NCI-H146 treated with DMSO at 0.1 percent for 48 hours (cell line): ENCODE measurements around the gene LAMB1.

ENCODE experiments used
- DNase-seq: peaks from one replicate; lab custom pipeline; 2025; ENCODE audit not compliant: unreplicated experiment; lab: John Stamatoyannopoulos, UW

The LAMB1 gene

DNA sequence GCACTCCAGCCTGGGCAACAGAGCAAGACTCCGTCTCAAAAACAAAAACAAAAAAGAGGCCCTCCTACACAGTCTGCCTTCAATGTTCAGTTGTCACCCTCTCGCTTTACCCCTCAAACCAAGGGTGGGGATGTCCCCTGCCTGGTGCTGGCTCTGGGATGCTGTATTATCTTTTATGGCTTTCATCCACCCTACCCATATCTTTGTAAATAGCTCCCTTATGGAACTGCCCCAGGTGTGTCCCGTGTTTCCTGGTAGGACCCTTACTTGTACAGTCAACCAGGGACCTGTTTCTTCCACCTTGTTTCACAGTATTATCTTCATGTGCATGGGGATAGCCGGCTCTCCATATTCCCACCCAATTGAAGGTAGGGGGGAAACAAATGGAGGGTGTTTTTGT lies 15.7 kb upstream of the LAMB1 start:
- DNase-seq: no peak

DNA sequence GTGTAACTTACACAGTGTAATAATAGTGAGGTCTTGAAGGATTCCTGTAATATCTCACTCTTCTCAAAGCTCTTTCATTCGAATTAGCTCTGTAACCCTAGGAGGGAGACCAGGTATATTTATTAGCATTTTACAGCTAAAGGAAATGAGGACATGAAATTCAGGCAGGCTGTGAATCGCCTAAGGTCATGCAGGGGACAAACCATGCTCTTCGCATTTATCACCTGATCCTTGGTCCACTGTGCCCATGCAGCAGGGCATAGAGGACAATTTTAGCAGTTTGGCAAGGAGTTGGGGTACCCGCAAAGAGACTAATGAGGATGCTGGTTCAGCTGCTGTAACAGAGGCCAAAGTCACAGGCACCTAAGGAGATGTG lies 14.8 kb upstream of the LAMB1 start:
- DNase-seq: no peak

DNA sequence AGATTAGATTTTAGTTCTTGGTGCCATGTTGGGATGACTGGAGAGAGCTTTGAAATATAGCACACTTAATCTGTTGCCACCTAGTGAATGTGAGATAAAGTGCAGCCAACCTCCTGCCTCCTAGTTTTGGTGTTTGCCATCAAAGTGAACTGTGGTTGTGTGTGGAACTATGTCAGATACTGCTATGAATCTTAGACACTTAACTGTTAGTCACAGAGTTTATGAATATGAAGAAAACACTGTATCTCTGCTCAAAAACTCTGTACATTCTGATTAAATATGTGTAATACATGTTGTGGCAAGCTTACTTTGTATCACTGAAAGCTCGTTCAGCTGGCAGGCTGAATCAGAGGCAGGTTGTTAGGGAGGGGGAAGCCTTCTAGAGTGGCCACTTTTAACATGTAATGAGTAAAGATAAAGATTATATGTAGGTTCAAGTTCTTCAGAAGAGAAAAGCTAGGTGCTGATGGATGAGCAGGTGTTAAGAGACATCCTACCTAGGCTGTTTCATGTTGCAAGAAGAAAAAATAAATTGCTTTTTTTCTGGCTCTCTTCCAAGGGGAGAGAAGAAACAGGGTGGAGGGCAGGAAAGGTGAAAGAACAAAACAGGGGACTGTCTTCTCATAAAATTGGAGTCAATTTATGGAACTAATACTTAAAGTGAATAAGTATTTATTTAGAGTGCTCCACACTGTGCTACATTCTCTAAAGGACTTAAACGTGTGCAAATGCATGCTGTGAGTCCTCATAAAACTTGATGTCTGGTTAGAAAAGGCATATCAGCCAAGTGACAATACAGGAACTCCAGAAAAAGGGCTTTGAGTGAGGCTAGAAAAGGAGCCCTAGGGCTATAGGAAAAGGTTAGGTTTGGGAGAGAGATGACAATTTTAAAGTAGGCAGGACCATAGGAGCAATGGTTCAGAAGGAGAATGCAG lies 14.1 kb upstream of the LAMB1 start:
- DNase-seq: peak; percentile 83

DNA sequence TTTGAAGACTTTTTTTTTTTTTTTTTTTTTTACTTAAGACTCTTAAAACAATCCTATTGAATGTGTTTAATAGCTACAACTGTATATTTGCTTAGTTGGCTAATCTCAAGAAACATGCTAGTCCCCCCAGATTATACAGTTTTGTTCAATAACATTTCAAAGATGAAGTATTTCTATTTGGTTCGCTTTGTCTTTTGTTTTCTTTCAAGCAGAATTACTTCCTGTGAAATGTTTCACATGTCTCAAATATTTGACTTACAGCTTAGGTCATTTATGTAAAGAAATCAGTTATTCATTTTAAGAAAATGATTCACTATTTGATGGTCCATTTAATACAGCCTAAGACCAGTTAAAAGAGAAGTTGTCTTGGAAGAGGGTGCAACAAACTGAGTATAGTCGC lies 12.8 kb upstream of the LAMB1 start:
- DNase-seq: no peak

DNA sequence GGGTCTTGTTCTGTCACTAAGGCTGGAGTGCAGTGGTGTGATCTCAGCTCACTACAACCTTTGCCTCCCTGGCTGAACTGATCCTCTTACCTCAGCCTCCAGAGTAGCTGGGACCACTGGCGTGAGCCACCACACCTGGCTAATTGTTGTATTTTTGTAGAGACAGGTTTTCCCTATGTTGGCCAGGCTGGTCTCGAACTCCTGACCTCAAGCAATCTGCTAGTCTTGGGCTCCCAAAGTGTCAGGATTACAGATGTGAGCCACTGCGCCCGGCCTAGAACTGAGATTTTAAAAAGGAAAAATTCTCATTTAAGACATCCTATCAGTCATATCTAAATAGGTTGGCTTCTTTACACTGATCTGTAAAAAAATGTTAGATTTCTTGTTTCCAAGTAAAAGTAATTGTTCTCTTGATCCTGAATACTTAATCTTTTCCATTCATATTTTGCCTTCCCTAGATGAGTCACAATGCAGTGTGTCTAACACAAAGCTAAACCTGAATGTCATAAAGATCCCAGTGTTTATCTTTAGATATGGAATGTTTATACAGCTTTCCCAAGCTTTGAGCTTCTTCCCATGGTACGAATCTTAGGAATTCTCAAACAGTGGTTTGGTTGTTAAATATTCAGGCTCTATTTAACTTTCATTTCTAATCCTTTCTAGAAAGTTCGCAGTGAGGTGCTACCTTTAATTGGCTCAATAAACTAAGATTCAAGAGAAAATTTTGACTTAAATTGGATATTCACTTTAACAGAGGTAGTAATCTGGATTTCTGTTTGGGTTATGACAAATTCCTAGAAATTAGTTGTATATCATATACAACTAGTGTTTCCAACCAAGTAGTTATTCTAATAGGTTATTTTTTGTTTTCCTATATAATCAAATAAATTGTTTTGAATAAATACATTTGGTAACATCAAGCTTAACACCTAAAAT lies 12.1 kb upstream of the LAMB1 start:
- DNase-seq: peak; percentile 49

DNA sequence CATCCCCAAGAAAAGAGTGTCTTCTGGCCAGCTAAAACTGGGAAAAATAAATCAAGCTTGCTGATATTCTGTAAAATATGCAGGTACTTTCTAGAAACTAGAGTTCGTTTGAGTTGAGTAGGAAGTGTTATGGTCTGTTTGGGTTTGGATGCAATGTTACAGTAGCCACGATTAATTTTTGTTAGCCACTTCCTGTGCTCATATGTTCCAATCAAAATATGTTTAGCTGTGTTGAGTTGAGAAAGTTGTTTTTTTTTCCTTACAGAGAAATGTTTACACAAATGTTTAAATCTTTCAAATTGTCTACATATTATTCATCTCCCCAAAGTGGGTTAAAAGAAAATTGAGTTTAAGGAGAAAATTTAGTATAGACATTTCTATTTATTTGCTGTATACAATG lies 11.3 kb upstream of the LAMB1 start:
- DNase-seq: no peak

DNA sequence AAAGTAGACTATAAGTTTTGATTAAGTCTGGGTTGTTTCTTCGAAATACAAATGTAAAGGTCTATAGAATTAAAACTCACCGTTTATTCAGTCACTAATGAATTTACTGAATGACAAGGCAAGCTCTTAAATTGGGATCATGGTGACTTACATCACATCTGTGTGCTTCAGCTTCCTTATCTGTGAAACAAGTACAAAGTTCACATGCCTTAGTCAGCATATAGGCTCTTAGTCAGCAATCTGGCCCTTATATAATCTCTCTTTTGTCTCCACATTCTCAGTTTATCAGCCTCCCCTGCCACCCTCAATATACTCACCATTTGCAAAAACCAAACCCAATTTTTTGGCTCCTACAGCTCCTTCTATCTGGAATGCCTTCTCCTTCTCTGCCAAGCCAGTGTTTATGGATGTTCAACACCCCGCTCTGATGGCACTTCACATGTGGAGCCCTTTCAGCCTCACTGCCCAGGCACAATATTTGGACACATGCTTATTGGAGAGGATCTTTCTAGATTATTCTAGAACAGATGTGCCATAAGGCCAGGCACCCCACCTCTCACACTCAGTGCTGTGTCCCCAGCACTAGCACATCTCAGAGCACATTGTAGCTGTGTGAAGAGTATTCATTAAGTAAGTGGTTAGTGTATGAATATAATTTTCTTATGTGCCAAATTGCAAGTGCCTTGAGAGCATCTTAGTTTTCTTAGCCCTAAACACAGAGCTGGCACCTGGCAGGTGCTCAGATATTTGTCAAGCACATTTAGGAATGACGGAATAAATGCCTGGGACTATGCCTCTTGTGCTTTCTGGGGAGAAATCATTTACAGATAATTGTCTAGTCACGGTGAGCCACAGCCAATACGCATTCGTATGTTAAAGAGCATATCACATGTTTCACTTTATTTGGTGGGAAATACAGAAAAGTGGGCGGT lies 9.8 kb upstream of the LAMB1 start:
- no peak for DNase-seq

DNA sequence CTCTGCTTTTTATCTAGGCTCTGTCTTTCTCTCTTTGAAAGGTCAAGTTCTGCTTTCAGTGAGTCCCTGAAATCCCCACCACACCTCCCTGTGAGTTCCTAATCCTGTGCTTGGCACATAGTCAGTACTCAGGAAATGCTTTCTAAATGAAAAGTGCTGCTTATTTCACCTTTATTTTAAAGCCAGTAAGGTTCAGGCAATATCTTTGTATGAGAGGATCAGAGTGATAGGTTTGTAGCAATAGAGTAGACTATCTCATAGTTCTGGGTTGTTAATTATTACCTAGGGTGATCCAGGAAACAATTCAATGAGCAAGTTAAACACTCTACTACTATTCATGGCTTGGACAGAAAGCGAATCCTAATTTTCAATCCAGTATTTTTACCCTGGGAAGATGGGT lies 7.4 kb upstream of the LAMB1 start:
- no peak for DNase-seq

DNA sequence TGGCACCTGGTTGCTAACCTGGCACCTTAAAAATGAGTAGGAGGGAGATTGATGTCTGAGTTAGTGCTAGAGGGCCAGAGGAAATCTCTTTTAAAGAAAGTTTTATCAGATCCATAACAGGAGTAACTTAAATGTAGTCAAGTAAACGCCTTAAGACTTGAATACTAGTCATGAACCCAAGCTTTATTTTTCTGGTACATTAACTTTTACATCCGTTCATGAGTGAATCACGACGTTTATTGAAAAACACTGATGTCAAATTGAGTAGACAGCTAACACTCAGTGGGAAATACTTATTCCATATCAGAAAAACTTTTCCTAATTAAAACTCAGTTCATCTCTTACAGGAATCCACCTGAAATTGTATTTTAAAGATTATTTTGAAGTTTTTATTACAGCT lies 6.9 kb upstream of the LAMB1 start:
- no peak for DNase-seq

DNA sequence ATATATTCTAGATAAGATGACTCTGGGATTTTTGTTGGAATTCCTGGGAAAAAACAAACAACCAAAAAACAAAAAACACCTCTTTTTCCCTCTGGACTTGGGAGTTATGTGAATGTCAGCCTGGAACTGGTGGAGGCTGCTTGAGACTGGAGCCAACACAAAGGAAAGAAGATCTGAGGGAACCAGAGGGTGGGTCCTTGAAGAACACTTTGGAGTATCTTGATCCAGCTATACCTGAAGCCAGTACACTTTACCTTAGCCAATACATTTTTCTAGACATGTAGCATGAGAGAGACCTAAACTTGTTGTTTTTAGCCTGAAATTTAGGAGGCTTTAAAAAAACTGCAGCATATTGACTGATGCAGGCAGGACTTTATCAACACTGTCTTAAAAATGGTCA lies 5.9 kb upstream of the LAMB1 start:
- no peak for DNase-seq

DNA sequence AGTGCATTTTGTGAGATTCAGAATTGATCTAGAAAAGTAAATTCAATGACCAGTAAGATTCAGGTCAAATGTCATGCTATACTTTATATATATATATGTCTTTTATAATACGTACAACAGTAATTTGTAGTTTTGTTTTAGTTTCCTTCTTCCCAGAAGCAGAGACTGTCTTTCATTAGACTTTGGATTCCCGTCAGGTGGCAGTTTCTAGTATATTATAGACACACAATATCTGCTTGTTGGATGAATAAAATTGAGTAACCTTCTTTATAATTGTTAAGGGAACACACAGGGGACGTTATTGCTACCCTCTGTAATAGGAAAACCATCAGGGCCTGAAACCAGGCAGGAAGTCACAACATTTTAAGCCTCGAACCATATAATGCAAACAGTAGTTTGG lies 5.3 kb upstream of the LAMB1 start:
- no peak for DNase-seq

DNA sequence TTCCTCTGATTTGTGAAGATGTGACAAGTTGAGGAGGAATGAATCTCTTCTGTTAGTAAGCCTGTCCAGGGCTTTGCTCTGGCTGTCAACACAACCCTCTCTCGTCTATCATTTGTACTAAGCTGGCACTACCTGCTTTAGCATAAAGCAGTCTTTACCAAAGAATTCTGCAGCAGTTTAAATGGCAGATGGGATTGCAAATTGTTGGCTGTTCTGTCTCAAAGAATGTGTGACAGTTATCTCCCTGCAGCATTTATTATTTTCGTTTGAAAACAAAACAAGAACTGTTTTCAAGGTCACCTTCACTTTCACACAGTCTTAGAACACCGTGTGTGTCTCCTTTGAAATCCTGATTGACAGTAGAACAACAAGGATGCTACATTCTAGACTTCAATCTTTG lies 4.8 kb upstream of the LAMB1 start:
- DNase-seq: no peak

DNA sequence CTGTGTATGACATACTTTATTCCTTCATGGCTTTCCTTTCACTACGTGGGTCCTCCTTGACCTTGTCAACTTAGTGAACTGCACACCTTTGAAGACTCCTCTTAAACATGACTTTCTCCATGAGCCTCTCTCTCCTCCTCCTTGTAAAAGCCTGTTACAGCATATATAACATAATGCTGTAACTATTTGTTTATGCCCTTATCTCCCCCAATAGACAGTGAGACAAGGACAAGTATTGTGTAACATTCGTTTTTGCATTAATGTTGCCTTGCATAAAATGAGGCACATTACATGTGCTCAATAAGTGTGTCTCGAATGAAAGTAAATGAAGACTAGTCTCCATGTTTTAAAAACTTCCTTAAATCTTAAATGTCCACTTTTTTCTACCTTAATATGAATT lies 4.3 kb upstream of the LAMB1 start:
- no peak for DNase-seq

DNA sequence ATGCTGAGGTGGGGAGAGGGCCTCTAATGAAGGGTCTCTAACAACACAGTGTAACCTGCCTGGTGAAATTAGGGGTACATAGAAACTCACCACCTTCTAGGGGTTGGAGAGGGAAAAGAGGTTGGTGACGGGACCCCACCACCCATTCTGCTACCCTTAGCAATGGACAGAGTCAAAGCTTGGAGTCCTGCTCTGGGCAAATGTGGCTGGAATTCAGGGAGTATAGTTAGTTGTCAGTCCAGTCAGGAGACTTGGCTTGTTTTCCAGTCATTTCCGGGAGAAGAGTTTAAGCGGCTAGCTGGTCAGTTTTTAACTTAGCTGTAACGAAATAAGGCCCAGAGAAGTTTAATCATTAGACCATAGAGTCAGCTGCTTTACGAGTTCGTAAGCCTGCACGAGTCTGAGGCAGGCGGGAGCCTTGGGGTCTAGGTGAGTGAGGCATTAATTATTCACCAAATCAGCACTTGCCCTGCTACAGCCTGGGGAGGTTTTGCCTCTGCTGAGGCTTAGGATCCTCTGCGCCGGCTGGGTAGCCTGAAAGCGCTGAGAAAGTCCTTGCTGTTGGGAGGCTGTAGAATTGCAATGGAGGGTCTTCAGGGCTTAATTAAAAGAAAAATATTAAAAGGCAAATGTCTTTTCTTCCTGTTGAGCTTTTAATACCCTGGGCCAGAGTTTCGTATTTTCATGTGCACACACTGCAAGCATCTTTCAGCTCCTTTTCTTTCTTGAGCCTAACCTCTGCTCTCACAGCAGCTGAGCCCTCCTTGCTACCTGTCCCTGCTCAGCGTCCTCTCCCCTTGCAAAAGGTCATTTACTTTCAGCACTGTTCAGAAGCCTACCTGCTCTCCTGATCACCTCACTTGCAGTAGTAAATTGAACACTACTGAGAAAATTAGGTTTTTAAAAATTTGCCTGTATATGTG lies 1.5 kb upstream of the LAMB1 start:
- no peak for DNase-seq

DNA sequence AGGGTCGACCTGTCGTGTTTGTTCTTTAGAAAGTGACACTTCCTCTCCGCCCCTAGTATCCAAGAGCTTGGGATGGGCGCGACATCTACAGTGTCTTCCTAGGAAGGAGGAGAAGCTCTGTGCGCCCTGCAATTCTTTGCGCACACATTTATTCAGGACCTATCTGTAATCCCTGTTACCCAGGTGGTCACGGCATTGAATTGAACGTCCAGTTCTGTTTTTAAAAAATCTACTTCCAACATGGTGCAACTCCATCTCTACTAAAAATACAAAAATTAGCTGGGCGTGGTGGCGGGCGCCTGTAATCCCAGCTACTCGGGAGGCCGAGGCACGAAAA lies 606 bp upstream of the LAMB1 start:
- DNase-seq: no peak

DNA sequence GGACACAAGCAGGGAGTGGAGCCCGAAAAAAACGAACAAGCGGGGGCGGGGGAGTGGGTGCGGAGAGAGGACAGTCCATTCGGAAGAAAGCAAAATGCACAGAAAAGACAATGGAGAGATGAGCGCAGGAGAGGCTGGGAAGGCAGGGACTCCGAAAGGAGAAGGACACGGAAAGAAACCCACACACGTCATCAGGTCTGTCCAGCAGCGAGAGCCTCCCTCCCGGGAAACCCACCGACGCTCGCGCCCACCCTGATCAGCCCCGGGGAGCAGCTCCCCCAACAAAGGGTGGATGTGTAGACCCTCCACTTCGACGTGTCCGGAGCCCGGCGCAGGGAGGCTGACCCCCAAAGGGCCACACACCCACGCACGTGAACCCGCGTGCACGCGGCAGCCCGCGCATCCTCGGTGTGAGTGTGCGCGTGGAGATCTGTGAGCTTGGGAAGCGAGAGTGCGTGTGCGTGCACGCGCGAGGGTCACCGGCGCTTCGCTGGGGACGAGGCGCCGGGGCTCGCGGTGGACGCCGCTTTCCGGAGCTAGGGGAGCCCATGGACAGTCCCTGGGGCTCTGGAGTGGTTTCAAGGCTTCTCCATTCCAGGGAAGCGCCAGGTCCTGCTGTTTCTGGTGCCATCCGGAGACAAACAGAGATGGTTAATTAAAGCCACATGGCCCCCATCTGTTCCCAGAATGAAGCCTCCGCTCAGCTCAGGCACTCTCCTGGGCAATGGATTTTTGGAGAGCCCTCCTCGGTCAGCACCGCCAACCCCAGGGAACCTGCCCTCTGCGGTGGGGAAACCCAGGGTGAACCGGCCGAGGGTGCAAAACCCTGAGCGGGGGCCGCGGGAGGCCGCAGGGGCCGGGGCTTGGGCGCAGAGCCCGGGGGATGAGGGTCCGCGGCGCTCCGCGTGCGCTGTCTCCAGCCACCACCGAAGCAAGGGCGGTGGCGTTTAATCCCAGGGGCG lies 916 bp downstream of the LAMB1 start:
- DNase-seq: no peak

DNA sequence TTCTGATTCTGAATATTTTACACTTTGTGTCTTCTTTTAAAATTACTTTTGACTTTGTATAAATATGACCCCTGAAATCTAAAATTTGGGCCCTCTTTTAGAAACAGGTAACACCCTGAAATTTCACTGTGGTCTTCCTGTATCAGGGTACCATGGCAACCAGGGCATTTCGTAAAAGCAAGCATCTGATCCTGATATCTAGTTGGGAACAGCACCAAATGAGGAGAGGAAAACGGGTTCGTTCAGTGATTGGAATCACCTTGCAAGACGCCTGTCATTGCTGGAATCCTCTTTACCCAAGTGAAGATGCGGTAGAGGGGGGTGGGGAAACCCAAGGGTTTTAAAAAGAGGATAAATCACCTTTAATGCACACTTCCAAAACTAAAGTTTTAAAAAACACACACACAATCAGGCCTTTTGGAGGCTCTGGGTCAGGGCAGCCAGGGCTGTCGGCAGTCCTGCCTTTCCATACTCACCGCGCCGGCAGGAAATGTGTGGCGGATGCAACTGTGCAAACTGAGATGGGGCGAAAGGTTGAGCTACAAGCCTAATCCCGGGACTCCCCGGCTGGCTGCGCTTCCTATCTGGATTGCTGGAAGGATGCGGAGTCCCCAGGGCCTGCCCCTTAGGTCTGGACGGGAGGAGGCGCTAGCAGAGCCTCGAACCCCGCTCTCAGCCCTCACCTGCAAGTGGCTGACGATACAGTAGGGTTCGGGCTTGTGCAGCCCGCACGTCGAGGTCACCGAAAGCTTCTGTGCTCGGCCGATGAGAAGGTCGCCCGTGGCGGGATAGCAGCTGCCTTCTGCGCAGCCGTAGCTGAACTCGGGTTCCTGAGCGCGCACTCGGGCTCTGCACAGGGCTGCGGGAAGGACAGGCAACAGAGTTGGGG lies 1.8 kb downstream of the LAMB1 start:
- DNase-seq: no peak
